ENCODE results near the gene NHERF1.

GRCh38 chr17:74815550-74816370 lies 67.3 kb downstream of the NHERF1 start:
- TF ChIP-seq POLR2A (IDR thresholded peaks at IDR 0.05) = no peak
- no peak for TF ChIP-seq POLR2AphosphoS5 (IDR thresholded peaks at IDR 0.05)
- TF ChIP-seq CTCF (IDR thresholded peaks at IDR 0.05) = no peak

Data from breast epithelium (tissue), 3 donors.